ENCODE results near the gene SWAP70.

GRCh38 chr11:9754010-9754471, 90.2 kb downstream of the SWAP70 start:
- TF ChIP-seq CTCF (IDR thresholded peaks at IDR 0.05; ENCODE audit: insufficient read depth, low read length, poor library complexity, severe bottlenecking): no peak
- TF ChIP-seq EZH2phosphoT487 (conservative IDR thresholded peaks at IDR 0.05; ENCODE audit: low read length): no peak
